Dendritic cell treated with granulocyte-macrophage colony-stimulating factor and Interleukin-4, amounts not matched to agents 40 ng/mL and 50 ng/mL, for 4 days (primary cell): ENCODE results near the gene CASQ1.

ENCODE experiments used
- H3K27ac Mint-ChIP-seq: one replicate; pipeline ENCODE4 v1.8.0; 2022; ENCODE audit warnings: mild to moderate bottlenecking, mixed read lengths
- H3K27me3 Mint-ChIP-seq: one replicate; pipeline ENCODE4 v1.8.0; 2022; ENCODE audit warnings: mild to moderate bottlenecking, mixed read lengths
- H3K36me3 Mint-ChIP-seq: one replicate; pipeline ENCODE4 v1.8.0; 2022; ENCODE audit warnings: low read depth, mixed read lengths
- H3K4me1 Mint-ChIP-seq: one replicate; pipeline ENCODE4 v1.8.0; 2022; ENCODE audit warnings: low read depth, mixed read lengths
- H3K4me3 Mint-ChIP-seq: one replicate; pipeline ENCODE4 v1.8.0; 2022; ENCODE audit warnings: mild to moderate bottlenecking, moderate library complexity, mixed read lengths
- H3K9me3 Mint-ChIP-seq: one replicate; pipeline ENCODE4 v1.8.0; 2022; ENCODE audit warnings: mixed read lengths
- intact Hi-C: fragments of 100-400 bp; cut with micrococcal nuclease; formaldehyde crosslinking; loops from one replicate; pipeline ENCODE4 v1.15.0; 2022

Gene CASQ1

DNA sequence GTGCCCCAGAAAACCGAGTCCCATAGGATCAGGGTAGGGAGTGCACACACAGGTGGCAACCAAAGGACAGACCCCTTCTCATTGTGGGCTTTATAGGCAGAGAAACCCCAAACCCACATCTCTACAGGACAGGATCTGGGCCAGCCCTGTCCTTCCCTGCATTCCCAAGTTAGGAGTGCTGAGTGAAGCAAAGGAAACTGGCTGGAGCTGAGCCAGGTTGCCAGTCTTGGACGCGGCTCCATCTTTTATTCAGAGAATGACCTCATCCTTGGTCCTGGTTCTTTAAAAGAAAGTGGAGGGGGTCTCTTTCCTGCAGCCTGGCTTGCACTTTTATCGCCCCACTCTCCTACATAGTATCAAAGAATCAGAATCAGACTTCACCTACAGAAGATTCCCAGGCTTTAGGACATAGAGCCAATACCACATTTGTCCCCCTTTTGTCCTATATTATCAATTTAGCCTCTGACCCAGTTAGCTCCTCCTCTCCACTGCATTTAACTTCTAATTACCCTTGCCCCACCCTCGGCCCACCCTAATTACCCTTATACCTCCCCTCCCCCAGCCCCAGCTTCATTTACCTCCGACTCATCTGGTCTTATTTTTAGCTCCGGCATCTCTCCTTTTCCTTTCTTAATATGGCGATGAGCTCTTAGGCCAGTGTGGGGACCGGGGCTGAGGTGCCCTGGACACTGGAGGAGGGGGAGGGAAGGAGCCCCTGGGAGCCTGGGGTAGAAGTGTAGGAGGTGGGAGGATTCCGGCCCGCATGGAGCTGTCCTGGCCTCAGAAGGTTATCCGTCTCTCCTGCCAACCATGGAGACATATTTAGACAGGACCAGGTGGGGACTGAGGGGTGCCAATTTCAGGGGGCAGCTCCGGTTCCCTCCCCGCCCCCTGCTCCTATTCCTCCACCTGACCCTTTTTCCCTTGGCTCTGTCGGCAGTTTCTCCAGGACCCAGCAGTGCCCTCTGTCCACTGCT, at the start of gene CASQ1:
Gene CASQ1 (plus strand): TSS at position 927 of the 977 bp plus-strand sequence. CDS start 177 bp downstream, outside the sequence.
- no peak within 1 kb of the TSS for H3K27ac Mint-ChIP-seq
- intact Hi-C loops: loop anchor here (5.0 kb wide), 1 partner anchor 97 kb away; the partner anchor contains the start of gene PEX19
- peaks cover 11% of the 10 kb centered on the region for H3K4me1 Mint-ChIP-seq

DNA sequence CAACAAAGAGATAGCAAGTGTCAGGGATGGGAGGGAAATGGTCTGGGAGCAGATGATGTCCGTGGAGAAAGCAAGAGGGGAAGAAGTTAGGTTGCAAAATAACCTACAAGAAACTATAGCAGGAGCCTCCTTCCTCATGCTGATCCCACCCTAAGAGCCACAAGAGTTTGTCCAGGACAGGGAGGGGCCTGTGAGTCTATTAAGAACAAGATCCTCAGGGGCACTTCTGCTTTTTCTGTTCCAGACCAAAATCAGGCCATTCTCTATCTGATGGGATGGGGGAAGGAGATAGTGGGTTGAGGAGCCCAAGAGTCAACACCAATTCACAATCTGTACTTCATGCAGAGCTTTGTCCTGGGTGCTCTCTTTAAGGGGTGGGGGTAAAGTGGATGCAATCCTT, 46.7 kb upstream of the CASQ1 start:
- Mint-ChIP-seq H3K36me3 (no peaks in the 10 kb centered on the region), H3K4me3 (no peak overlapping the region), H3K4me1 (peaks cover 36% of the 10 kb centered on the region), H3K27ac (no peak overlapping the region), H3K27me3 (peaks cover 5% of the 10 kb centered on the region), H3K9me3 (no peaks in the 10 kb centered on the region)
- intact Hi-C loops: no loop called here

More for the DNA sequence above, at the start of gene CASQ1:
- H3K9me3 Mint-ChIP-seq: no peaks in the 10 kb centered on the region
- peaks cover 7% of the 10 kb centered on the region for H3K27me3 Mint-ChIP-seq
- no peaks in the 10 kb centered on the region for H3K36me3 Mint-ChIP-seq
- H3K4me3 Mint-ChIP-seq: no peak within 1 kb of the TSS

DNA sequence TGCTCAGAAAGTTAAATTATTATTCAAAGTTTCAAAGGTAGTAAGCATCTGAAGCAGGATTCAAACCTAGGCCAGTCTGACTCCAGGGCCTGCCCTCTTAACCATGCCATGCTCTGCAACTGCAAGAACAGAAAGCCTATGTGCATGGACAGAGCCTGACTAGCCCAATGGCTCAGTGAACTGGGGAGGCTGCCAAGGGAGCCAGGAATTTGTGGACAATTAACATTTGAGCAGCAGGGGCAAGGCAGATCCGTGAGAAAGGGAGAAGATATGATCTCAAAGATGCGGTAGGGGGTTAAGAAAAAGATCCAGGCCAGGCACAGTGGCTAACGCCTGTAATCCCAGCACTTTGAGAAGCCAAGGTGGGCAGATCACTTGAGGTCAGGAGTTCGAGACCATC, 45.5 kb upstream of the CASQ1 start:
- peaks cover 1% of the 10 kb centered on the region for H3K27me3 Mint-ChIP-seq
- no peaks in the 10 kb centered on the region for H3K9me3 Mint-ChIP-seq
- no peaks in the 10 kb centered on the region for H3K36me3 Mint-ChIP-seq
- peaks cover 45% of the 10 kb centered on the region for H3K4me1 Mint-ChIP-seq
- intact Hi-C loops: no loop called here
- no peak overlapping the region for H3K4me3 Mint-ChIP-seq
- no peak overlapping the region for H3K27ac Mint-ChIP-seq

DNA sequence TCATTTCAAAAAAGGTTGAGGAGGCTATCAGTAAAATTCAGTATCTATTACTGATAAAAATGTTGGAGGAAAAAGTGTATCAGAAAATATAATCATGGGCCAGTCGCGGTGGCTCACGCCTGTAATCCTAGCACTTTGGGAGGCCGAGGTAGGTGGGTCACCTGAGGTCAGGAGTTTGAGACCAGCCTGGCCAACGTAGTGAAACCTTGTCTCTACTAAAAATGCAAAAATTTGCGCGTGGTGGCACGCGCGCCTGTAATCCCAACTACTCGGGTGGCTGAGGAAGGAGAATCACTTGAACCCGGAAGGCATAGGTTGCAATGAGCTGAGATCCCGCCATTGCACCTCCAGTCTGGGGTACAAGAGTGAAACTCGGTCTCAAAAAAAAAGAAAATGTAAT, 44.3 kb upstream of the CASQ1 start:
- no peak overlapping the region for H3K4me3 Mint-ChIP-seq
- no peak overlapping the region for H3K27ac Mint-ChIP-seq
- no peaks in the 10 kb centered on the region for H3K9me3 Mint-ChIP-seq
- intact Hi-C loops: no loop called here
- no peaks in the 10 kb centered on the region for H3K27me3 Mint-ChIP-seq
- H3K36me3 Mint-ChIP-seq: no peaks in the 10 kb centered on the region
- peaks cover 43% of the 10 kb centered on the region for H3K4me1 Mint-ChIP-seq

DNA sequence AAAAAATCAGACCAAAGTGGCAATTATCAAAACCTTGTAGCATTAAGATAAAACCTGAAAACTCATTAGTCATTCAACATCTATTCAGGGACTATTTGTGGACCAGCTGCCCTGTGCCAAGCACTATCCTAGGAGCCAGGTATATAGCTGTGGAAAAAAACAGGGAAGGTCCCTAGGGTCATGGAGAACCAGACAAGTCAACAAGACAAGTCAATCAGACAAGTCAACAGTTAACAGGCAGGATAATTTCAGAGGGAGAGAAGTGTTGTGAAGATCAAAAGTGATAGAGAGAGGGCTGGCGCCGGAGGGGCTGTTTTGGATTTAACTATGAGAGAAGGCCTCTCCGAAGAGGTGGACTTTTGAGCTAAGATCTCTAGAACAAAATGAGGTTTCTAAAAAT, 42.3 kb upstream of the CASQ1 start:
- no peak overlapping the region for H3K4me3 Mint-ChIP-seq
- no peaks in the 10 kb centered on the region for H3K9me3 Mint-ChIP-seq
- H3K27ac Mint-ChIP-seq: no peak overlapping the region
- H3K36me3 Mint-ChIP-seq: no peaks in the 10 kb centered on the region
- intact Hi-C loops: no loop called here
- H3K27me3 Mint-ChIP-seq: no peaks in the 10 kb centered on the region
- H3K4me1 Mint-ChIP-seq: peaks cover 36% of the 10 kb centered on the region

DNA sequence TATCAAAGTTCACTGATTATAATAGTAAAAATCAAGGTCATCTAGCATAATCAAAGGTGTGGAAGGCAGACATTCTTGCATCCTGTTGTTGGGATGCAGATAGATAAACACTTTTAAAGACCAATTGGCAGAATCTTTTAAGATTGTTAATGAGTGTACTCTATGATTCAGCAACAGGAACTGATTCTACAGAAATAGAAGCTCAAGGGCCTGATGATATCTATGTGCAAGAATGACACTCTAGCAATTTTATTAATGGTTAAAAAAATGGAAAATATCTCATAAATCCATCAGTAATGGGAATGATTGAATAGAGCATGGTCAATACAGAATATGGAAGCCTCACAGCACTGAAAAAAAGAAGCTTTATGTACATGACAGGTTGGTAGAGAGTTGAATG, 41.1 kb upstream of the CASQ1 start:
- Mint-ChIP-seq H3K4me3 (no peak overlapping the region), H3K27me3 (no peaks in the 10 kb centered on the region), H3K36me3 (no peaks in the 10 kb centered on the region), H3K27ac (no peak overlapping the region), H3K9me3 (no peaks in the 10 kb centered on the region), H3K4me1 (peaks cover 25% of the 10 kb centered on the region)
- intact Hi-C loops: no loop called here

DNA sequence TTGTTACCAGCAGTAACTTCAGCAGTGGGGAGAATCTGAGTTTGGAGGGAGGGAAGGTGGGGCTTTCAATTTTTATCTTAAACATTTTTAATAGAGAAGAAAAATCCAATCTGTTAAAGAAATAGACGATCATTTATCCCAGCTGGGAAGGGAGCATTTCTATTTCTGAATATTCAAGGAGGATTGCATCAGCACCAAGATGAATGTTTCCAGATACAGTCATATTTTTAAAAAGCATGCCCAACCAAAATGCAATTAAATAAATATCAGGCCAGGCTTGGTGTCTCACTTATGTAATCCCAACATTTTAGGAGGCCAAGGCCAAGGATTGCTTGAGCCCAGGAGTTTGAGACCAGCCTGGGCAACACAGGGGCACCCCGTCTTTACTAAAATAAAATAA, 40.7 kb upstream of the CASQ1 start:
- intact Hi-C loops: no loop called here
- Mint-ChIP-seq H3K4me3 (no peak overlapping the region), H3K36me3 (no peaks in the 10 kb centered on the region), H3K27me3 (no peaks in the 10 kb centered on the region), H3K4me1 (peaks cover 24% of the 10 kb centered on the region), H3K9me3 (no peaks in the 10 kb centered on the region), H3K27ac (no peak overlapping the region)

DNA sequence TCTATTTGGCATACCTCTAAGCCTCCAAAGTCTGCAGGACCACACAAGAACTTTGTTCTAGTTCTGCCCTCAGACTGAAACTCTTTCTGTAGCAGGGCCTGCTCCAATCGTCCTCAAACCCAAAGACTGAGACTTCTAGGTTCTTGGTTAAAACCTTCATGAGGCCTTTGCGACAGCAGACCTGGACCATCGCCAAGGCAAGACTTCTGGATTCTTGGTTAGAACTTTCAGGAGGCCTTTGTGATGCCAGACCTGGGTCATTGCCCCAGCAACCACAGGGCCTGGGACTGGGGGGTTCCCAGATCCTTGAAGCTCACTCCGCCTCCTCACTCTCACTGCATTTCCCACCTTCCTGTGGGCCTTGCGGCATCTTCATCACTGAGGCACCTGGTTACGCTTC, 39.1 kb upstream of the CASQ1 start, which contains the start of gene ATP1A4:
Gene ATP1A4 (plus strand): TSS at position 301 of the 400 bp plus-strand sequence. CDS start 438 bp downstream, outside the sequence.
- peaks cover 28% of the 10 kb centered on the region for H3K4me1 Mint-ChIP-seq
- no peaks in the 10 kb centered on the region for H3K27me3 Mint-ChIP-seq
- intact Hi-C loops: no loop called here
- H3K4me3 Mint-ChIP-seq: no peak within 1 kb of the TSS
- H3K36me3 Mint-ChIP-seq: no peaks in the 10 kb centered on the region
- no peaks in the 10 kb centered on the region for H3K9me3 Mint-ChIP-seq
- peak within 1 kb of the TSS; percentile 47 for H3K27ac Mint-ChIP-seq

DNA sequence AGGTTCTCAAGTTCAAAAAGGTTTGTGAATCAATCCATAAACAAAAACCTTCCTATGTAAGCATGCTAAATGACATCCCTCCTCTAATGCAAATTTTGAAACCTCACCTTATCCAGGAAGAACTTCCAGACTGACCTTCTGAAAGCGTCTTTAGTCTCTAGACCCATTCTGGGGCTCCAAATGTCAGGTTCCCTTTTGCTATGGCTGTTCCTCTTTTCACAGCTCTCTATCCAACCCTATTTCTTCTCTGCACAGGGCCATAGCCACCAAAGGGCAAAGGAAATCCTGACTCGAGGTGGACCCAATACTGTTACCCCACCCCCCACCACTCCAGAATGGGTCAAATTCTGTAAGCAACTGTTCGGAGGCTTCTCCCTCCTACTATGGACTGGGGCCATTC, 35.6 kb upstream of the CASQ1 start:
- Mint-ChIP-seq H3K4me1 (peaks cover 19% of the 10 kb centered on the region), H3K27ac (no peak overlapping the region), H3K9me3 (no peaks in the 10 kb centered on the region)

DNA sequence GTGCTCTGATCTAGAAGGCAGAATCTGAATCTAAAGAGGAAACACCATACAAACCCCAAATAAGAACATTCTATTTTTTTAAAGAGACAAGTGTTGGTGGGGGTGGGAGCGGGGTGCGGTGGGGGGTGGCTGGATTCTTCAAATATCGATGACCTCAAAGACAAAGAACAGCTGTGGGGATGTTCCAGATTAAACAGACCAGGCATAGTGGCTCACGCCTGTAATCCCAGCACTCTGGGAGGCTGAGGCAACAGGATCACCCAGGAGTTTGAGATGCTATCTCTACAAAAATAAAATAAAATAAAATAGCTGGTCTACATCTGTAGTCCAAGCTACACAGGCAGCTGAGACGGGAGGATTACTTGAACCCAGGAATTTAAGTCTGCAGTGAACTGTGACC, 34.0 kb upstream of the CASQ1 start:
- H3K27me3 Mint-ChIP-seq: peaks cover 3% of the 10 kb centered on the region

More for the DNA sequence above, 35.6 kb upstream of the CASQ1 start:
- intact Hi-C loops: no loop called here
- peaks cover 3% of the 10 kb centered on the region for H3K27me3 Mint-ChIP-seq
- no peak overlapping the region for H3K4me3 Mint-ChIP-seq
- no peaks in the 10 kb centered on the region for H3K36me3 Mint-ChIP-seq

DNA sequence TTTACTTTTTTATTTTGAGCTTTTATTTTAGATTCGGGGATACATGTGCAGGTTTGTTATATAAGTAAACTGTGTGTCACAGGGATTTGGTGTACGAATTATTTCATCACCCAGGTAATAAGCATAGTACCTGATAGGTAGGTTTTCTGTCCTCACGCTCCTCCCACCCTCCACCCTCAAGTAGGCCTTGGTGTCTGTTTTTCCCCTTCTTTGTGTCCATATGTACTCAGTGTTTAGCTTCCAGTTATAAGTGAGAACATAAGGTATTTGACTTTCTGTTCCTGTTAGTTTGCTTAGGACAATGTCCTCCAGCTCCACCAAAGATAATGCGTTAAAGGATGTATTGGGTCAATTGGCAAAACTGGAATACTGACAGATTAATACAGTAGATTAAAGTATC, 33.2 kb upstream of the CASQ1 start:
- H3K4me3 Mint-ChIP-seq: no peak overlapping the region

More for the DNA sequence above, 34.0 kb upstream of the CASQ1 start:
- Mint-ChIP-seq H3K36me3 (no peaks in the 10 kb centered on the region), H3K9me3 (no peaks in the 10 kb centered on the region), H3K4me3 (no peak overlapping the region), H3K27ac (no peak overlapping the region), H3K4me1 (peaks cover 25% of the 10 kb centered on the region)
- intact Hi-C loops: no loop called here

DNA sequence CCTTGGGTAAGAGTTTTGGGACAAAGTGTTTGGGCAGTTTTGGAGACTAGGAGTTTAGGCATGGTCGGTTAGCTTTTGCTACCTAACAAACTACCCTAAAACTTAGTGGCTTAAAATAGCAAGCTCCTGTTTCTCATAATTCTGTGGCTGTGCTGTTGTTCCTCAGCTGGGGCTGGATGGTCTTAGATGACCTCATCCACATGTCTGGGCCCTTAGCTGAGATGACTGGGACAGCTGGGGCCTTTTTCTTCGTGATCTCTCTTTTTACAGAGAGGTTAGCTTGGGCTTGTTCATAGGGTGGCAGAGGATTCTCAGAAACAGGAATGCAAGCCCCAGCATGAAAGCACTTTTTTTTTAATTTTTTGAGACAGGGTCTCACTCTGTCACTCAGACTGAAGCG, 32.3 kb upstream of the CASQ1 start:
- H3K36me3 Mint-ChIP-seq: no peaks in the 10 kb centered on the region
- H3K27me3 Mint-ChIP-seq: peaks cover 3% of the 10 kb centered on the region
- H3K4me3 Mint-ChIP-seq: no peak overlapping the region
- no peak overlapping the region for H3K27ac Mint-ChIP-seq
- H3K9me3 Mint-ChIP-seq: no peaks in the 10 kb centered on the region
- peaks cover 30% of the 10 kb centered on the region for H3K4me1 Mint-ChIP-seq
- intact Hi-C loops: no loop called here

More for the DNA sequence above, 33.2 kb upstream of the CASQ1 start:
- Mint-ChIP-seq H3K27me3 (peaks cover 3% of the 10 kb centered on the region), H3K36me3 (no peaks in the 10 kb centered on the region), H3K4me1 (peaks cover 25% of the 10 kb centered on the region), H3K9me3 (no peaks in the 10 kb centered on the region), H3K27ac (no peak overlapping the region)
- intact Hi-C loops: no loop called here

DNA sequence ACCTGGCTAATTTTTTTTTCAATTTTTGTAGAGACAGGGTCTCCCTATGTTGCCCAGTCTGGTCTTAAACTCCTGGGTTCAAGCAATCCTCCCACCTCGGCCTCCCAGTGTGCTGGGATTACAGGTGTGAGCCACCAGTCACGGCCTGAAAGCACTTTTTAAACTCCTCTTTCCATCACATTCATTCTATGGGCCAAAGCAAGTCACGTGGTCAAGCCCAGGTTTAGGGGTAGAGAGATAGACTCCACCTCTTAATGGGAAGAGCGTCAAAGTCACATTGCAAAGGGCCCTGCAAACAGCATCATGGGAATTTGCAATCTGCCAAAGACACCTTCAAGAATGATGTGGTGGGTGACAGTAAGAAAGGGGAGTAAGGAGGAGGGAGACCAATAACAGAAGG, 31.8 kb upstream of the CASQ1 start:
- no peak overlapping the region for H3K27ac Mint-ChIP-seq
- intact Hi-C loops: no loop called here
- no peaks in the 10 kb centered on the region for H3K36me3 Mint-ChIP-seq
- H3K4me1 Mint-ChIP-seq: peaks cover 35% of the 10 kb centered on the region
- no peaks in the 10 kb centered on the region for H3K9me3 Mint-ChIP-seq
- H3K4me3 Mint-ChIP-seq: no peak overlapping the region
- peaks cover 3% of the 10 kb centered on the region for H3K27me3 Mint-ChIP-seq

DNA sequence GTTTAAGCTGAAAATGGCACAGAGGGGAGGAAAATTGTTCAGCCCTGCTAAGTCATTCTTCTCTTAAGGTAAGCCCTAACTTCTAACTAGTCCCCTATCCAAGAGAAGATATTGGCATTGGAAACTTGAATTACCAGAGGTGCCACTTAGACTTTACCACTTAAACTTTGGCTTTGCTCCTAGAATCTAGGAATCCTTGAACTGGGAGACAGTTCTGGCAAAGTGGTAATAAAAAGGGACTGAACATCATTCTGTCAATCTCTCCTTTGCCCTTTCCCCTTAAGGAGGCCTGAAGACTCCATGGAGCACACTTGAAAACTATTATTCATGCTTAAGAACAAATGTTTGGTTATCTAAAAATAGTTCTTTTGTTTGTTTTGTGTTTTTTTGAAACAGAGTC, 30.5 kb upstream of the CASQ1 start:
- Mint-ChIP-seq H3K9me3 (no peaks in the 10 kb centered on the region), H3K4me3 (no peak overlapping the region), H3K36me3 (no peaks in the 10 kb centered on the region), H3K4me1 (peaks cover 42% of the 10 kb centered on the region), H3K27ac (no peak overlapping the region), H3K27me3 (peaks cover 3% of the 10 kb centered on the region)
- intact Hi-C loops: loop anchor here (5.0 kb wide), 1 partner anchor 58 kb away; no protein-coding TSS in a partner anchor
